NCI-H82 treated with DMSO at 0.1 percent for 48 hours (cell line): Measurements from ENCODE around the gene RAD9A.

ENCODE experiments used
- DNase-seq: peaks from one replicate; lab custom pipeline; 2025; ENCODE audit not compliant: unreplicated experiment; lab: John Stamatoyannopoulos, UW

The RAD9A gene

GRCh38 chr11:67408437-67409200, 16.8 kb downstream of the RAD9A start:
- DNase-seq = no peak

DNA sequence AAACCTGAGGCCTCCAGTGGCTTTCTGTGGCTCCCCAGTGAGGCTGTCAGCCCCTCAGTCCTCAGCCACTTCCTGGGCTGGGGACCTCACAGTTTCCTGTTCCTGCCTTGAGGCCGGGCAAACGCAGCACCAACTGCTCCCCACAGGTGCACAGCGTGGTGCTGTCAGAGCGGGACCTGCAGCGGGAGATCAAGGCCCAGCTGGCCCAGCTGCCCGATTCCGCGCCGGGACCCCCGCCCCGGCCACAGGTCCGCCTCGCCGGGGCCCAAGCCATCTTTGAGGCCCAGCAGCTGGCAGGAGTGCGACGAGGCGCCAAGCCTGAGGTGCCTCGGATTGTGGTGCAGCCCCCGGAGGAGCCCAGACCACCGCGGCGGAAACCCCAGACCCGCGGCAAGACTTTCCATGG, 17.5 kb downstream of the RAD9A start:
- no peak for DNase-seq

DNA sequence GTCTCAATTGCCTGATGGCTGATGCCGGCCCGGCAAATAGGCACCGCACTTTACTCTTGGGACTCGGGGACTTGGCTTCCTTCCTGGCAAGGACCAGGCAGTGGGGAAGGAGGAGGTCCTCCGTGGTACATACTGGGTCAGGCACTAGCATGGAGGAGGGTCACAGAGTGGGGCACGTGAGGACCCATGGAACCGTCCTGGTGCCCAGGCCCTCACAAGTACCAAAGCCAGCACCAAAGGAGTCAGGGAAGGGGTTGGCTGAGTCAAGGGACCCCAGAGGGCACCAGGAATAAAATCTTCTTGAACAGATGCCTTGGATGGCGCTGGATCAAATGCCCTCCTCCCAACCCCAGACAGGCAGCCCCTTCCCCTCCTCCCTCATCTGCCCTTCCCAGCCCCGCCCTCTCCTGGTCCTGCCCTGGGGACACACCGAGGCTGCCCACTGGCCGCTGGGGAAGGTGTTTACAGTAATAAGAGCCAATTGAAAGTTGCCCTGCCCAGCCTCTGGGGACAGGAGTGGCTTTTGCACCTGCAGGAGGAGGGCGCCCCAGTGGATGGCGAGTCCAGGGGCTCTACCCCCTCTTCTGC, 18.1 kb downstream of the RAD9A start:
- peak; percentile 0 for DNase-seq

DNA sequence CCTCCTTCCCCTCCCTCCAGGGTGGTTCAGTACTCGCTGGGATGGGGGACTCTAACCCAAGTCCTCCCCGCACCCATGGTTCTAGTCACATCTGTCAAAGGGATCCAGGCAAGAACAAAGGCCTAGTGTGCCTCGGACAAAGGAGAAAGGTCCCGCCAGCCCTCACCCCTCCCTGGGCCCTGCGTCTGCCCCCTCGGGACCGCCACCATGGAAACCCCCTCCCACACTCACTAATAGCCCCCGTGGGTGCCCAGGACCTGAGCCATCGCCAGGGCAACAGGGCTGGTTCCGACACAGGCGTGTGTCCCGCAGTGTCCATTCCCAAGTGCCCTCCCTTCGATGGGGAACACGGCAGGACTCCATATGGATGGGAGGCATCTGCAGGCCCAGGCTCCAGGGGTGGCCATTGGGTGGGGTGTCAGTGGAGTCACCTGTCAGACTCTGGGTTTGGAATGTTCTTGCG, 18.6 kb downstream of the RAD9A start:
- DNase-seq = no peak

DNA sequence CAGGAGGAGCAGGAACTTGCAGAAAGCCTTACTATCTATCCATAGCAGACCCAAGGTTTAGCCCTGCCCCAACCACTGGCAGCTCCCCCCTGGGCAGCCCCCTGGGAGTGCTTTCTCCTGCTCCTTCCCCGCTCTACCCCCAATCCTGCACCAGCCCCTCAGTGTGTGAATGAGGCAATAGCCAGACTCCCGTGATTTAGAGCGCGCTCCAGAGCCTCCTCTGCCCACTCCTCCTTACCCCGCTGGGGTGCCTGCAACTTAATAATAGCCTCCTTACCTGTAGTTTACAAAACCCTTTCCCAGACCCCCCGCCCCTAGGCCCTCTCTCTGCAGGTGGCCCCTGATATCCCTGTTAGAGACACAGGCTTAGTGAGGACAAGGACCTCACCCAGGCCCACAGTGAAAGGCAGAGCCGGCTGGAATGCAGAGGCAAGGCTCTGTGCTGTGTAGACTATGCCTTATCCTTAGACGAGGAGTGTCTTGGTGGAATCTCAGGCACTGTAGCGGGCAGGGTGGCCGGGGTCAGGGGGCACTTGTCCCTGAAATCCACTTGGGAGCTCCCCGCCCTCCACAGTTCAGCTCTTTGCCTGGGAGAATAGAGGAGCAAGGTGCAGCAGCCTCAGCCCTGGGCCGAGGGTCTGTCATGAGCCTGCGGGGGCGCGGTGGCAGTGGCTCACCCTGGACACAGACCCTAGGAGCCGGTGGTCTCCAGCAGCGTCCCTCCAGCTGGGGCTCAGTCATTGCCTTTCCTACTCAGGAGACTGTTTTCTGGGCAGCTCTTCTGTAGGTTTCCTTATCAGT, 19.4 kb downstream of the RAD9A start:
- no peak for DNase-seq

DNA sequence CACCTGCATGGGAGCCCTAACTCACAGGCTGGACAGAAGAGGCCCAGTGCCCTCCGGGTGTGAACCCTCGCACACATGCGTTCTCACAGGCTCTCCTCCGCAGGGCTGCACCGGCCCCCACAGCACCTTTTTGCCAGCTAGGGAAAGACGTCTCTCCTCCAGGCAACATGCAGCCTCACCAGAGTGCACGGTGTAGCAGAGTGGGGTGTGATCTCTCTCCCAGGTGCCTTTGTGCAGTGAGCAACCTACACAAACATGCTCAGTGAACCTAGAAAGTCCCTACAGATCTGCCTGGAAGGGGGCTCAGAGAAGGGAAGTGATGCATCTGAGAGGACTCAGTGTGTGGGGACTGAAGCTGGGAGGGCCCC, 20.0 kb downstream of the RAD9A start:
- DNase-seq = no peak

- DNase-seq = no peak
Measured at GRCh38 chr11:67412495-67413179, 20.9 kb downstream of the RAD9A start.

DNA sequence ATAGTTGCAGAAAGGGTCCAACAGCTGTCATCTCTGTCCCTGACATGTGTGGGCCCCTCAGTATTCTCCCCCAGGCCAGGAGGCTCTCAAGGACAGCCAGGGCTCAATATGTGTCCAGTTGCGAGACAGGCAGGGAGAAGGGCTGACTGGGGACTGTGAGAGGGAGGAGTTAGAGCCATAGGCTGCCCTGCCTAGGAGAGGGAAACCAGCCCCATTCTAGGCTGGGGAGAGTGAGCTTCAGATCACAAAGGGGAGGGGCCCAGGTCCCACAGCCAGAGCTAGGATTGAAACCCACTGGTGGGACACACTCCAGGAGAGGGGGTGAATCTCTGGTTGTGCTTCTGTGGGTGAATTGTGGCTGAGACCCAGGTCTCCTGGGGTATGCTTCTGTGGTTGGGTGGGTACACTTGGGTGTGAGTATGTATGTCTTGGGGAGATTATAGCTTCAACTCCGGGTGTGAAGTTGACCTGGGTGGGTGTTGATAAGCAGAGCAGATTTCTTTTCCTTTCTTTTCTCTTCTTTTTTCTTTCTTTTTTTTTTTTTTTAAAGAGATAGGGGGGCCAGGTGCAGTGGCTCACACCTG, 21.6 kb downstream of the RAD9A start:
- DNase-seq = no peak

DNA sequence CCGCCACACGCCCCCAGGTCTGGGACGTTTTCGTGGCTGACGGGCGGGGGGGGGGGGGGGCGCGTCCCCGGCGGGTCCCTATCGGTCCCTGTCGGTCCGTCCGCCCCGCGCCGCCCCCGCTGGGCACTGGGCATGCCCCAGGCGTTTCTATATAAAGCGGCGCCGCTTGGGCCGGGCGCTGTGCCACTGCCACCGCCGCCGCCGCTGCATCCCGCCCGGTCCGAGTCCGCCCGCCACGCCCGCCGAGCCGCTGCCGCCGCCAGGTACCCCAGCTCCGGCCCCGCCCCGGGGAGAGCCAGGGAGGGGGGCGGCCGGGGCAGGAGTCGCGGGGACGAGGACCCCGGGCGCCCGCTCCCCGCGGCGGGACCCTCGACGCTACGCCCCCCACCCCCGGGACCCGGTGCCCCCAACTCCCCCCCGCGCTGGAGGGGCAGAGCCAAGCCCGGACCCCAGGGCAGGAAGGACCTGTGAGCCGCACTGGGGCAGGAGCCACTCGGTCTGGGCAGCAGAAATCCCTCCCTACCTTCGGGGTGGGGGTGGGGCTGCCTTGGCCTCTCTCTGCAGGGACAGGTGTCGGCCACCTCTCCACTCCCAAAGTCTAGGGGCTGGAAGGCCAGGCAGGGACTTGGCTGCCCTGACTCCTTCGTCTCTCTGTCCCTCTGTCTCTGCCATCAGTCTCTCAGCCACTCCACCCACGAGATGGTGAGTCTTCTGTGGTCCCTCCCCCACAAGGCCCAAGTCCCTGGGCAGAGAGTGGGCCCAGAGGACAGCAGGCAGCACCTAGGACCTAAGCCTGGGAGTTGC, 23.9 kb downstream of the RAD9A start, which contains the start of gene CARNS1:
Gene CARNS1, plus strand, starts transcription at position 178 of the 804 bp plus-strand sequence. Its CDS starts 522 bp downstream, at position 700.
- no peak for DNase-seq

DNA sequence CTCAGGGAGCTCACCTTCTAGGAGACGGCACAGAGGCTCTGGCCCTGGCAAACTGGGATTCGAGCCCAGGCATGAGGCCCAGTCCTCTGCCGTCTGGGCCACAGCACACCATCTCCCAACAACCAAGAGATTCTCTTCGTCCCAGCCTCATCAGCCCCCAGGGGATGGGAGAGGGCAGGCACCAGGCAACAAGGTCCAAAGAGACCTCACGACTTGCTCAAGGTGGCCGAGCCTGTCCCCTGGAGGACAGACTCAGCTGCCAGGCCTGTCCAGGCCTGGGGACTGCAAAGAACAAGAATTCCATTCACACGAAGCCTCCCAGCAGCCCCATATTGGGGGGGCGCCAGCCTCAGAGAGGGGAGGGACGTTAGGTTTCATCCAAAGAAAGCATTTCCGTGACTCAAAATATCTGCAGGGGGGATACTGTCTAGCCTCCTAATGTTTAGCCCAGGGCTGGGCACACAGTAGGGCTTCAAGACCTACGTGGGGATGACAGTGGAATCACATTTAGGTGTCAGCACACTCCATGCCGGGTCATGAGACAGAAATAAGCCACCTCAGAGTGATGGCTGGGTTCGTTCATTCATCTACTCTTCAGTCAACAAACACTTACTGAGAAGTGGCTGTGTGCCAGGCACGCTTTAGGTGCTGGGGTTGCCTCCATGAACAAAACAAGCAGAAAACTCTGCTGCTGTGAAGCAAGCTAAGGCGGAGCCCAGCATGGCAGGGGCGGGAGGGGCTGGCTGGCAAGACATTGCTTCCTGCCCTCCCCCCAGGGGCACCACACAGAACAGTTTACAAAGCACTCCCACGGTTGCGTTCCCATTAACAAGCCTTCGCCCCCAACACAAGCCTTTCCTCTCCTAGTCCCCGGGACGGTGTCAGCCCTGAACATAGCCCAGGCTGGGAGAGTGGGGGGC, 24.9 kb downstream of the RAD9A start:
- no peak for DNase-seq

- no peak for DNase-seq
Measured at GRCh38 chr11:67417425-67417824, 25.6 kb downstream of the RAD9A start.

GRCh38 chr11:67418476-67419281, 26.9 kb downstream of the RAD9A start:
- no peak for DNase-seq

DNA sequence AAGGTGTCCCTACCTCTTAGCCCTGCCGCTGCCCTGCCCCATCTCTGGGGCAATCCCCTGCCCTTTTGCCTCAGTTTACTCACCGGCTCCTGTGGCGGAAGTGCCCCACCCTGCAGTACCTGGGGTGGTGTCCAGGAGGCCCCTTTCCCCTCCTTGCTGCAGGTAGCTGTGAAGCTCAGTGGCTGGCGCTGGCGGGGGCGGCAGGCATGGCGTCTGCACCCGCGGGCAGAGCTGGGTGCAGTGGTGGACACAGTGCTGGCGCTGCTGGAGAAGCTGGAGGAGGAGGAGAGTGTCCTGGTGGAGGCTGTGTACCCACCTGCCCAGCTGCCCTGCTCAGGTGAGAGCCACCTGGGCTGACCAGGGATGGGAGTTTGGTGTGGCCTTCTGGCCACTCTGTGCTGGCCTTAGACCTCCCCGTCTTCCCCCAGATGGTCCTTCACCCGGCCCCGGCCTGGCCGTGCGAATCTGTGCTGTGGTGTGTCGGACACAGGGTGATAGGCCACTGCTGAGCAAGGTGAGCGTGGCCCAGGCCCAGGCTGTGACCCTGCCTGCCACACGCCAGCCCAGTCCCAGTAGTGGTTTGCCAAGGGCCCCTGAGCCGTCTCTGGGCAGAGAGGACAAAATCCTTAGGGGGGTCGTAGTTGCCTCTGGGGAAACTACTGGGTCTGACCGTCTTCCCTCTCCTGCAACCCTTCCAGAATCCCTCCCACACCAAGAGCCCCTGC, 27.7 kb downstream of the RAD9A start:
- no peak for DNase-seq

GRCh38 chr11:67420147-67420645, 28.4 kb downstream of the RAD9A start:
- DNase-seq = no peak

GRCh38 chr11:67420646-67421429, 29.1 kb downstream of the RAD9A start:
- peak; percentile 60 for DNase-seq

DNA sequence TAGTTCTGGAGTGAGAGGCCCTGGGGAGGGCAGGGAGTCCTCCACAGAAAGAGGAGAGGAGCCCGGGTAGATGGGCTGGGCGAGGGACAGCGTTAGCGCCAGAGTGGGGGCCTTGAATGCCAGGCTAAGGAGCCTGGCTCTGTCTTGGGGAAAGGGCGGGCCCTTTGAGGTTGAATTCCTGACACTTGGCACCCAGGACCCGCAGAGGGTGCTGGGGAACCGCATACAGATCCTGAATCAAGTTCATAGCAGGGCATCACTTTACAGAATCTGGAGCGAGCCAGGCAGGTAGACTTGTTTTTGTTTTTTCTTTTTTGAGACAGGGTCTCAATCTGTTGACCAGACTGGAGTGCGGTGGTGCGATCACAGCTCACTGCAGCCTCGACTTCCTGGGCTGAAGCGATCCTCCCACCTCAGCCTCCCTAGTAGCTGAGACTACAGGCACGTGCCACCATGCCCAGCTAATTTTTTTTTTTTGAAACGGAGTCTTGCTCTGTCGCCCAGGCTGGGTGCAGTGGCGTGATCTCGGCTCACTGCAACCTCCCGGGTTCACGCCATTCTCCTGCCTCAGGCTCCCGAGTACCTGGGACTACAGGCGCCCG, 29.7 kb downstream of the RAD9A start:
- DNase-seq = no peak
